ENCODE data around the gene SRSF5.

SRSF5 gene

DNA sequence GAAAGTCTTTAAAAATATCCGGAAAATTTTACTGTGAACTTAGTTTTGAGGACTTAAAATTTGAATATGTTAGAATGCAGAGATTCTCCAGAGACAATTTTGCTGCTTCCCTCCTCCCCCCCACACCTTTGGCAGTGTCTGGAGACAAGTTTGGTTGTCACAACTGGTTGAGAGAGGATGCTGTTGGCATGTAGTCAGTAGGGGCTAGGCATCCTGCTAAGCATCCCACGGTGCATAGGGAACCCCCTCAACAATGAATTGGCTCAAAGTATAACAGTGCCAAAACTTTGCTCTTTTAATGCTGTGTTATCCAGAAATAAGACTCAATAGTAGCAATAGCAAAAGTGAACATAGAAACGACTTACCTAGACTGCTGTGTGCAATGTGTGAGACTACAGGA is 3.6 kb downstream of the SRSF5 start:
- no peak for DNase-seq (ENCODE audit: low spot score)

DNA sequence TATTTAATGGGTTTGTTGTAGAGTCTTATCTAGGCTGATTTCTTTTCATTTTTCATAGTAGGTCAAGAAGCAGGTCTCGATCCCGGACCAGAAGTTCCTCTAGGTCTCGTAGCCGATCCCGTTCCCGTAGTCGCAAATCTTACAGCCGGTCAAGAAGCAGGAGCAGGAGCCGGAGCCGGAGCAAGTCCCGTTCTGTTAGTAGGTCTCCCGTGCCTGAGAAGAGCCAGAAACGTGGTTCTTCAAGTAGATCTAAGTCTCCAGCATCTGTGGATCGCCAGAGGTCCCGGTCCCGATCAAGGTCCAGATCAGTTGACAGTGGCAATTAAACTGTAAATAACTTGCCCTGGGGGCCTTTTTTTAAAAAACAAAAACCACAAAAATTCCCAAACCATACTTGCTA is 4.2 kb downstream of the SRSF5 start:
- DNase-seq (ENCODE audit: low spot score): no peak

DNA sequence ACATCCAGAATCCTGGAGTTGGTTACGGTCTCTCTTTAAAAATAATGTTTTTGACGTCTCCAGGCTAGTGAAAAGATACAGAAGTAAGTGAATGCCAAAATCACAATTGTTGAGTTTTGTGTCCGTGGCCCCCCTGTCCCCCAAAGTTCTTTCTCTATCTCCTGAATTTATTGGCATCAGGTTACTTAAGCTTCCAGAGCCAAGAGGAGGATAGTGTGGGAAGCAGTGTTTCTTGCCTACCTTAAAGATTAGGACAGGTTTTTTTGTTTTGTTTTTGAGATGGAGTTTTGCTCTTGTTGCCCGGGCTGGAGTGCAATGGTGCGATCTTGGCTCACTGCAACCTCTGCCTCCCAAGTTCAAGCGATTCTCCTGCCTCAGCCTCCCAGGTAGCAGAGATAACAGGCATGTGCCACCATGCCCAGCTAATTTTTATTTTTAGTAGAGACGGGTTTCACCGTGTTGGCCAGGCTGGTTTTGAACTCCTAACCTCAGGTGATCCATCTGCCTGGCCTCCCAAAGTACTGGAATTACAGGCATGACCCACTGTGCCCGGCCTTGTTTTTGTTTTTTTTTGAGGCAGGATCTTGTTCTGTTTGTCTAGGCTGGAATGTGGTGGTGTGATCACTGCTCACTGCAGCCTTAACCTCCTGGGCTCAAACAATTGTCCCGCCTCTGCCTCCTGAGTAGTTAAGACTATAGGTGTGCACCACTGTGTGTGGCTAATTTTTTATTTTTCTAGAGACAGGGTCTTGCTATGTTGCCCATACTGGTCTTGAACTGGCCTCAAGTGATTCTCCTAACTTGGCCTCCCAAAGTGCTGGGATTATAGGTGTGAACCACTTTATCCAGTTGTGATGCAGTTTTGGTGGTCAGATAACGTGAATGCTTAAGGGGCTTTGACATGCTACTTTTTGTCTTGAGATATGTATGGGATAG is 5.4 kb downstream of the SRSF5 start:
- DNase-seq (ENCODE audit: low spot score): no peak

DNA sequence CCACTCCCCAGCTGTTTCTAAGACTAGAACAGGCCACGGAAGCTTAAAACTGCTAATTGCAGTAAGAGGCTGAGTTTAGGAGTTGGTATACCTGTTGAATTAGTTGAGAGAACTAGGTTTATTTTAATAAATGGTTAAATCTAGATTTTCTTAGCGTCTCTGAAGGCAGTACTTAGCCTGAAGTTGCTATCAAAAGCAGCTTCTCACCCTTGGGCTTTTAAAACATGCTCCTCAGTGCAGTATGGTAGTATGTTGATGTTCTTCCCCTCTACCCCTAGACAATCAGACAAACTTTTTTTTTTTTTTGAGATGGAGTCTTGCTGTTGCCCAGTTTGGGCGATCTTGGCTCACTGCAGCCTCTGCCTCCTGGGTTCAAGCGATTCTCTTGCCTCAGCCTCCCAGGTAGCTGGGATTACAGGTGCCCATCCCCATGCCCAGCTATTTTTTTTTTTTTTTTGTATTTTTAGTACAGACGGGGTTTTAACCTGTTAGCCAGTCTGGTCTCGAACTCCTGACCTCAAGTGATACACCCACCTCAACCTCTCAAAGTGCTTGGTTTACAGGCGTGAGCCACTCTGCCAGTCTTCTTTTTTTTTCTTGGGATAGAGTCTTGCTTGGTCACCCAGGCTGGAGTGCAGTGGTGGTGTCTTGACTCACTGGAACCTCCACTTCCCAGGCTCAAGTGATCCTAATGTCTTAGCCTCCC is 6.8 kb downstream of the SRSF5 start:
- DNase-seq (ENCODE audit: low spot score): no peak

DNA sequence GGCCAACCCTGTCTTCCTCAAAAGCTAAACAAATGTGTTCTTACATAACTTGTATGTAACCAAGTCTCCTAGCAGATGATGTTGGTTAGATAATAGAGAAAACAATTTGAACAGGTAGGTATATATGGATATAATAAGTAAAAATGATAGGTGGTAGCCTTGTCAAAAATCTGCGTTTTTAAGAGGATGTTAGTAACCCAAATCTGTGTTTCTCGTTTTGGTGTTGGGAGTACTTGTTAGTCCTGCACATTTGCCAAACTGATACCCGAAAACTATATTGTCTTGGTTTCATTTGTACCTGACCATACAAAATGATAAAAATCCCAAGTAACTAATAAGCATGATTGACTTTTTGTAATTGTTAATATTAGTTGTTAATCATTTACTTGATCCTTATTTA is 8.1 kb downstream of the SRSF5 start:
- no peak for DNase-seq (ENCODE audit: low spot score)

DNA sequence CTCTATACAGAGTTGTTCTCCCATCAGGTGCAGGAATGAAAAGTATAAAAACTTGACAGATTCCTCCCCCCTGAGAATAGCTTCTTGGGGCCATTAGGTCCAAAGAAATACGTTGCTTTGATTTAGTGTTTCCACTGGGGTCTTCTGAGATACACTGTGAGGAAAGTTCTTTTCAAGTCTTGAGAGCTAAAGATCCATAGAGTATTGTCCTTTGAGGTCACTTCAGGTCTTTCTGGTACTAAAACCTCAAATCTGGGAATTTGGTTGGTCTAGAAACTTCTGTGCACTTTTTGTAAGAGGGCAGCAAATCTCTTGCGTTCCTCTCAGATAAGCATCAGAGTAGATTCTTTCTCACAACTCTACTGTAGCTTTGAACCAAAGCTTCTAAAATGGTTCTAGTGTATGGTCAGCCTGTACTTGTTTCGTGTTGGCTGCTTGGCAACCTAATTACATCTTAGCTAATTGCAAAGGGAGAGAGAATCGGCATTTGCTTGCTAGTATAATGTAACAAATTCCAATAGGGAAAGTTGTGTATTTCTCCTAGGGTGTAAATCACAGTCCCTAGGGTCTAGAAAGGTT is 10.0 kb downstream of the SRSF5 start:
- DNase-seq (ENCODE audit: low spot score): no peak

DNA sequence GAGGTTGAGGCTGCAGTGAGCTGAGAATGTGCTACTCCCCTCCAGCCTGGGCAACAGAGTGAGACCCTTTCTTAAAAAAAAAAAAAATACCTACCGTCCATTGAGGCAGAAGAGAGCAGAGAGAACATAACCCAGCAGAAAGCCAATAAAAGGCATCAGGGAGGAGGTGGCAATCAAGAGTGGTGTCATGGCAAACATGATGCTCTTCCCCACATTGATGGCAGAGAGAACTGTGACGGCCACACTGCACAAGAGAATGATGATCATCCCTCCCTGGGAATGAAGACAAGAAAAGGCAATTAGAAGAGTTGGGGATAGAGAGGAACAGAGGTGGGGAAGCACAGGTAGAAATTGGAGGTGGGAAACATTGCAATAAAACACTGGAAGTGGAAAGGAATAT is 12.1 kb downstream of the SRSF5 start:
- DNase-seq (ENCODE audit: low spot score): no peak

DNA sequence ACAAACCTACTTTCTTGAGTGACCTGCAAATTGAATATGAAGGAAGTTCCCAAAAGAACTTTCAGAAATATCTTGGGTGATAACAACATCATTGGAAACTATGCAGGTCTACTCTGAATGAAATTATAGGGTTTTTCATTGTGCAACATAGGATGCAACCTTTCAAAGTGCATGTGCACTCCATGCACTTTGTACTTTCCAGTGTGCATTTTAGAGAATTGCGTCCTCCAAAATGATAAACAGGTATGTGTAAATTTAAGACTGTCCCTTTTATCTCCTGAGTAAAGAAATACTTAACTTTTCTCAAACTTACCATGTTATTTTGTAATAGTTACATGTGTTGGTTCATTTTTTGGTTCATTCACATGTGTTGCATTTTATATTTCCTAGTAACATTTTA is 13.2 kb downstream of the SRSF5 start:
- no peak for DNase-seq (ENCODE audit: low spot score)

DNA sequence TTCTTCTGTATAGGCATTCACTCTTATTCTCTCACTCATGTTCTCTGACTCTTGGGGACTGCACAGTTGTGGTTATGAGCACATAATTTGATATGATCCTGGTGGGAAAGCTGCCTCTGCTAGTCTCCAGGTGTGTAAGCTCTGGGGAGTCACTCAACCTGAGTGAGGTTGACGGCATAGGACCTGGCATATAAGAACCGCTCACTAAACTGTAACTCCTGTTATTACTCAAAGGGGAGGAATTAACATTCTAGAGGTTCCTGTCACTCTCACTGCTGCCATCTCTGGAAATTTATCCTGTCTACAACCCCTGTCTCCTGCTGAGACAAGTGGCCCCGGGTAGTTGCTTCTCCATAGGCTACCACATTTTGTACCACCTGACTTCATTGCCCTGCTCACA is 14.0 kb downstream of the SRSF5 start:
- DNase-seq (ENCODE audit: low spot score): no peak

DNA sequence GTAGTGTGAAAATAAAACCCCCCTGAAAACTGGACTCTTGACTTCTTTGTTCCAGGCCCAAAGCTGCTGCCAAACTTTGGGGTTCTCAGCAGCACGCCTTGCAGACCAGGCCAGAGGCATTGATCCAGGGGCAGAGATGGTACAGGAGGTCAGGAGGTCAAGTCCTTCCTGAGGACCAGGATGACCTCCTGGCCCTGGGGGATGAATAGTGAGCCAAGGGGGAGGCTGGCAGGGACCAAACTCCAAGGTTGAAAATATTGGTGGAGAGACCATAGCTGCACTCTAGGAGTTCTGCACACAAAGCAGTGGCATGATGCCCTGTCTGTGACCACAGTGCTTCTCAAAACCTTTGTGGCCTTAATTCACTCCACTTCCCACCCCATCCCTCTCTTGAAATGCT is 18.0 kb downstream of the SRSF5 start:
- no peak for DNase-seq (ENCODE audit: low spot score)

DNA sequence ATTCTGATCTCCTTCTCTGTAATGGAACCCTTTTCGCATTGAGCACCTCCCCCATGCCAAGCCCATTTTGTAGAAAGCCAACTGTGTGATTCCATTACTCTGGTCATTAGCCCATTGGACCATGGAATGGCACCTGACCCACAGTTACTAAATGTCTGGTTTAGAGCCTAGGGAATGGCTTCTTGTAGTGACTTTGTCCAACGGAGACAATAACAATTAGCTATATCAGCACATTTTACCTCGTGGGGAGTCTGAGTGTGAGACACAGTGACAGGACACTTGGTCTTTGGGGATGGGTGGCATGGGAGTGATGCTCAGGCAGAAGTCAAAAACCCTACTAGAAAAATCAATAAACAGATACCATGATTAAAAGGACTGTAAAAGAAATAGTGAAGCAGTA is 19.7 kb downstream of the SRSF5 start:
- DNase-seq (ENCODE audit: low spot score): no peak

DNA sequence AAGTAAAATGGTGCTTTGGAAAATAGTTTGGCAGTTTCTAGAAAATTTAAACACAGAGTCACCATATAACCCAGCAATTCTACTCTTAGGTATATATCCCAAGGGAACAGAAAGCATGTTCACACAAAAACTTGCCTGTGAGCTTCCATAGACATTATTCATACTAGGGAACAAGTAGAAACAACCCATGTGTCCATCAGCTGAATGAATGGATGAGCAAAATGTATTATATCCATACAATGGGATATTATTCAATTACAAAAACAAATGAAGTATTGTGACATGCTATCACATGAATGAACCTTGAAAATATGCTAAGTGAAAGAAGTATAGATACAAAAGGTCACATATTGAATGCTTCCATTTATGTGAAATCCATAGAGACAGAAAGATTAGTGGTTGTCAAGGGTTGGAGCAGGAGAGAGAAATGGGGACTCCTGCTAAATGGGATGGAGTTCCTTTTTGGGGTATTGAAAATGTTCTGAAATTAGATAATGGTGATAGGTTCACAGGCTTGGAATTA is 22.2 kb downstream of the SRSF5 start:
- DNase-seq (ENCODE audit: low spot score): no peak

DNA sequence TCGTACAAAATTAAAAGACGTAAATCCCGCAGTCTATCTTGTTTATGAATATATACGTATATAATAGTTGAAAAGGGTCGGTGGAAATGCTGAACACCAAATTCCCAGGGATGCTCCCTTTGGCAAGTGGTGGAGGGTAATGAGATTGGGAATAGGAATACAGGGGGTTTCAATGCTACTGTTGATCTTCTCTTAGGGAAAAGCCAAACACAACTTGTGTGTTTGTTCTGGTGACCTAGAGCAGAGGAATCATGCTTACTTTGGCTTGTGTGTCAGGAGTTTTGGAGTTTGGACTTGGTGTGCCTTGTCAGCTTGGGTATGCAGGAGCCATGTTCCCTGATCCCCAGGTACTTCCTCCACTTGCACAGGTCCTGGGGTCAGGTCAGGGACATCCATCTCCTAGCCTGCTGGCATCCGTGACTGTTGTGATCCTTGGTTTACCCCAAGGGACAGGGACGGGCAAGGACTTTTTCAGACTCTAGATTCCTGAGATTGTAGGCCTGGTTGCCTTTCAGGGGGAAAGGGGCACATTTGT is 26.0 kb downstream of the SRSF5 start:
- DNase-seq (ENCODE audit: low spot score): no peak

DNA sequence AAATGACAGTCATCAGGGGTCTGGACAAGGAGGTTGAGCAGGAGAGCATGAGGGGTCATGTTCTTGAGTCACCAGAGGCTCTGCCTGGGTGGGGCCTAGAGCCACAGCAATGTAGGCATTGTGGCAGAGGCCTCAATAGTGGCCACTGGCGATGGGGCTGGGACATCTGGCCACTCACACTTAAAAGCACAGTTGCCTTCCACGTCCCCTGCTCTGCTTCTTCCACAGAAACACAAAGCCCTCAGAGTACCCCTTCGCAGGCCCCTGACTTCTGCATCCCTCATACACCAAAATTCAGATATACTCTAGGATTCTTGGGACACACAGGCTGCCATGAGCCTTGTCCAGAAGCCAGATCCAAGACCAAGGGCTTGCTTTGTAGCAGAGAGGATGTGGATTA is 27.8 kb downstream of the SRSF5 start:
- no peak for DNase-seq (ENCODE audit: low spot score)

DNA sequence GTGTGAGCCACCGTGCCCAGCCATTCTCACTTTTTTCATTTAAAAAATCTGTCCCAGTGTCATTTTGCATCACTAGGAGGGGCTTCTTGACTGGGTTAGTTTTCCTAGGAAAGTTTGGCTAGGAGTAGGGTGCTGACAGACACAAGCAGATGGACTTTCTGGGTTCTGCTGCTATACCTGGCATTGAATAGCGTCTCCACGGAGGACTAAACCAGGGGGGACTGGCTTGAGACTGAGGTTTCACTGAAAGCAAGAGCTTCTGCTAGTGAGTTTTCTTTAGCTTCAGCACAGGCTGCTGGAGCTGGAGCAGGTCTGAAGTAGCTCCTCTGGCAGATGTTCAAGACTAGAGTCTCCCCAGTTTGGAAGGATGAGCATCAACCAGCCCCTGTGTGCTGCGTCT is 28.7 kb downstream of the SRSF5 start:
- DNase-seq (ENCODE audit: low spot score): no peak

DNA sequence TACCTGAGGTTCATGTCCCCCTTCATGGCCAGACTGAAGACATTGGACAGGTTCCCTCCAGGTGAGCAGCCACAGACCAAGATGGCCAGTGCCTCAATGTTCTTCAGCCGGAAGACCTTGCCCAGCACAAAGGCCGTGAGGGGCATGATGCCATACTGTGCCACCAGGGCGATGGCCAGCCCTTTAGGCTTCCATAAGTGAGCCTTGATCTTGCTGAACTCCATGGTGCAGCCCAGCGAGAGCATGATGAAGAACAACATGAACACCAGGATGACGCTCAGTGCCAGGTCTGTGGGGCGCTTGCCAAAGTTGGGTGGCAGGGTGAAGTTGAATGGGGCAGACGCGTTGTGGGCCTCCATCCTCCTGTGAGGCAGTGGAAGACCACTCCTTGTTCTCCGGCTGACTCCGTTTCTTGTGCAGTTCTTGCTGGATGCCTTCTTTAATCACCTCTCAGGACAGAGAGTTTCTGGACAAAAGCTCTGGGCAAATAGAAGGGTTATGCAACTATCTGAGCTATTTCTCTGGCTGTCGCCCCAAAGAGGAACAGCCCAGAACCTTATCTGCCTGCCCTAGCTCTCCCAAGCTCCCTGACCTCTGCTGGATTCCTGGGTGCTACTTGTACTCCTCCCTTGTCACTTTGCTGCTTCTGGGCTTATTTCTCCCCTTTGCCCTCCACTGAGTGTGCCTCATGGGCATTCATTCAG is 30.0 kb downstream of the SRSF5 start, which contains the start of gene SLC10A1:
Gene SLC10A1, minus strand, starts transcription at position 445 of the 704 bp plus-strand sequence. Its CDS starts 86 bp downstream, at position 359.
- no peak for DNase-seq (ENCODE audit: low spot score)

DNA sequence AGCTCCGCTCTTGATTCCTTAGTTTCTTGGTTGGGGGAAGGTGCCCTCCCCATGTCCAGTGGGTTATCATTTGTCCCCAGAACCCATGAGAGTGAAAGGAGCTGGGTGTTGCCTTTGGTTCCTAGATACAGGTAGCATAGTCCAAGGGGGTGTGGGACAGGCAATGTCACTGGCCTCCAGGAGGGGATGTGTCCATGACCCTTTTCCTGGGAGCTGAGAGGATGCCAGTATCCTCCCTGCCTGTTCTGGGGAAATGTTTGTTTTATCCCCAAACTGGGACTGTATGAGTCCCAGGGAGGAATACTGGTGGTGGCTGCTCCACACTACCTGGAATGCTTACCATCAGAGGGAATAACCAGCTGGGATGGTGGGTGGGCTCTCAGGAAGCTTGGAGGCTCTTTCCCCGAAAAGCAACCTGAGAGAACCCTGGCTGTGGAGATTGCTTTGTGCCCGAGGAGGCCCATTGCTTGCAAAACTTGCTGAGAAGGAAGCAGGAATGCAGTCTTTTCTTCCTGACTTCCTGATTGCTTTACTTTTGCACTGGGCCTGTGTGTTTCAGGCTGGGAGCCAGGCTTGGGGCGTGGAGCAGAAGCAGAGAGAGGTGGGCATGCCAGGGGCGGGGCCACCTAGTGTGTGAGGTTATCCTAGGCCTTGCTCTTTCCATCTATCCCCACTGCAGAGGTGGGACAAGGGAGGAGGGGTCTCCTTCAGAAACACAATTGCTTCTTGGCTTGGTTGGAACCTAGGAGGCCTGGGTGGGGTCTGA is 30.8 kb downstream of the SRSF5 start:
- no peak for DNase-seq (ENCODE audit: low spot score)

DNA sequence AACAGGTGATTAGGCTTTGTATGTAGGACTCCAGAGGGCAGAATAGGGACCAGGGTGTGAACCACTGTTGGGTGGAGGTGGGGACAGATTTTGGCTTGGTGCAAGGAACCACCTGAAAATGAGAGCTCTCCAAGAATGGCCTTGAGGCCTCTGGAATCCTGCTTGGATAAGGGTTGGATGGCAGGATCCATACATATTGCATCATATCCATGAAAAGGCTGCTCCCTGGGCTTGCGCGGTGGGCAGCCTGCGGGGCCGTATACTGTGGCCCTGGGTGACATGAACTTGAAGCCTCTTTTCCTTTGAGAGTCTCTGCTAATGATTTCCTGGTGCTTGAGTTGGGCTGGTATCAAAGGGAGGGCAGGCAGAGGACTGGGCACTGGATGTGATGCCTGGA is 31.4 kb downstream of the SRSF5 start:
- DNase-seq (ENCODE audit: low spot score): no peak

DNA sequence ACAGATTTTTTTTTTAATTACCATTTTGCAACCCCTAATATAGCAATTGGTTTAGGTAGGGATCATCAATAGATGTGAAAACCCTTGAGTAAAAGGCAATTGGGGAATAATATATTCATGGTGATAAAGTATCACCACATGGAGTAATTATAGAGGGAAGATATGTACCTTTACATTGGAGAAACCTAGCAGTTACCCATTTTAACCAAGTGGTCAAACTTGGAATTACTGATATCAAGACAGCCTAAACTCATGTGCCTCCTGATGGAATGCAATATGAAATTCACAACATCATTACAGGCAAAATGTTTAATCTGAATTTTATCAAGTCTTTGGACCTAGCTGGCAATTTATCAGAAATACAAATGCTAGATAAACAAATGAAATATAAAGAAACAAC is 36.8 kb downstream of the SRSF5 start:
- no peak for DNase-seq (ENCODE audit: low spot score)

DNA sequence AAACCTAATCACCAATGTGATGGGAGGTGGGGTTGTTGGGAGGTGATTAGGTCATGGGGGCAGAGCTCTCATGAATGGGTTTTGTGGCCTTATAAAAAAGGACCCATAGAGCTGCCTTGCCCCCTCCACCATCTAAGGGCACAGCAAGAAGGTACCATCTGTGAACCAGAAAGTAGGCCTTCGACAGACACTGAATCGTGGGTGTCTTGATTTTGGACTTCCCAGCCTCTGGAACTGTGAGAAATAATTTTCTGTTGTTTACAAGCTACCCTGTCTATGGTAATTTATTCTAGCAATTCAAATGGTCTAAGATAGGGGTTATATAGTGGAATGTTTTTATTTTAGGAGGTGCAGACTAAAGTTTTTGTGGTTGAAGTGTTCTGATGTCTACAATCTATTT is 38.0 kb downstream of the SRSF5 start:
- no peak for DNase-seq (ENCODE audit: low spot score)

DNA sequence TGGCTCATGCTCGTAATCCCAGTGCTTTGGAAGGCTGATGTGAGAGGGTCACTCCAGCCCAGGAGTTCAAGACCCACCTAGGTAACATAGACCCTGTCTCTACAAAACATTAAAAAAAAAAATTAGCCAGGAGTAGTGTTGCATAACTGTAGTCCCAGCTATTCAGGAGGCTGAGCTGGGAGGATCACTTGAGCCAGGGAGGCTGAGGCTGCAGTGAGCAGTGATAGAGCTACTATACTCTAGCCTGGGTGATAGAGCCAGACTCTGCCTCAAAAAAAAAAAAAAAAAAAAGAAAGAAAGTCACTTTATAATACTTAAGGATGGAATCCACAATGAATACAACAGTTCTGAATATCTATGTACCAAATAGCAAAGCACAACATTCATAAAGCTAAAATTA is 40.2 kb downstream of the SRSF5 start:
- DNase-seq (ENCODE audit: low spot score): no peak

Measured in D341Med (cell line).